Activated T-cell treated with anti-CD3 and anti-CD28 coated beads, Interleukin-2, amount 50 U/mL, for 4 hours (primary cell): ENCODE data around the gene IREB2. TPM values are rescaled to one million over a fixed set of nuclear protein-coding genes. Genes with fewer than 3 reads are reported as not detected.

Experiments
- ATAC-seq, 2 donors: fragments of 200-7000 bp; cut with Tn5 transposase; one replicate each; pipeline ENCODE4 v1.10.0; 2021
- DNase-seq: peaks from one replicate; pipeline ENCODE4 v3.0.0-alpha.2; 2020
- H3K27me3 Mint-ChIP-seq: one replicate; pipeline ENCODE4 v1.8.0; 2021; ENCODE audit warnings: low read depth, mixed read lengths
- H3K36me3 Mint-ChIP-seq: one replicate; pipeline ENCODE4 v1.8.0; 2022; ENCODE audit warnings: mixed read lengths; ENCODE audit not compliant: insufficient read depth
- H3K4me1 Mint-ChIP-seq: one replicate; pipeline ENCODE4 v1.8.0; 2021; ENCODE audit warnings: low read depth, mixed read lengths
- H3K4me3 Mint-ChIP-seq: one replicate; pipeline ENCODE4 v1.8.0; 2021; ENCODE audit warnings: mild to moderate bottlenecking, moderate library complexity, mixed read lengths
- H3K9me3 Mint-ChIP-seq: one replicate; pipeline ENCODE4 v1.8.0; 2021; ENCODE audit warnings: mixed read lengths
- total RNA-seq, 3 donors: library from RNA; stranded (reverse); gene quantifications; one replicate each; pipeline ENCODE4 v1.2.1, GENCODE V29; 2021

The IREB2 gene
- total RNA-seq, 3 donors from 2014 or later, result 56.1 to 72.7 (median 64.1) TPM

DNA sequence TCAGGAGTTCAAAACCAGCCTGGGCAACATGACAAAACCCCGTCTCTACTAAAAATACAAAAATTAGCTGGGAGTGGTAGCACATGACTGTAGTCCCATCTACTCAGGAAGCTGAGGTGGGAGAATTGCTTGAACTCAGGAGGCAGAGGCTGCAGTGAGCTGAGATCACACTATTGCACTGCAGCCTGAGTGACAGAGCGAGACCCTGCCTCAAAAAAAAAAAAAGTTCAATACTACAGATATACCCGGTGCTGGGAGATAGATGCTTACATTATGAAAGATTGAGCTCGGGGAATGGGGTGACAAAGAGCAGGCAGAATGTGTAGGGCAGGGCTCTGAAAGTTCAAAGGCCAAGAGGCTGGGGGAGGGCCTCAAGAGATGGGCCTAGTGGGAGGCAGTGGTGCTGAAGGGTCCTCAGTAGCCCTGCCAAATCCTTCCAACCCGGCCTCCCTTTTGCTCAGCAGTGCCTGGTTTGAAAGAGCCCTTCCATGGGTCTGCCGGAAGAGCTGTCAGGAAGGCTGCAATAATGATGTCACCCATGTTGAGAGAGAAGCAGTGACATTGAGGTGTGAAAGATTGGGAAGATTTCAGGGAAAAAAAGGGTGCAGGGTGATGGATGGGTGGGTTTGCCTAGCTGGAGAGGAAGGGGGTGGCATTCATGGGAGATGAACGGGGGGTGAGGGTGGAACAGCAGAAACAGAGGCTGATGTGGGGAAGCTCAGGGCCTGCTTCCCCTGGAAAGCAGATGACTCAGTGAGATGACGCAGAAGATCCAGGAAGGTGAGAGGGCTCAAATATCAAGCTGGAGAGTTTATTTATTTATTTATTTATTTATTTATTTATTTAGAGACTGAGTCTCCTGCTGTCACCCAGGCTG lies 20.0 kb upstream of the IREB2 start:
- H3K9me3 Mint-ChIP-seq, result no peaks in the 10 kb centered on the region

DNA sequence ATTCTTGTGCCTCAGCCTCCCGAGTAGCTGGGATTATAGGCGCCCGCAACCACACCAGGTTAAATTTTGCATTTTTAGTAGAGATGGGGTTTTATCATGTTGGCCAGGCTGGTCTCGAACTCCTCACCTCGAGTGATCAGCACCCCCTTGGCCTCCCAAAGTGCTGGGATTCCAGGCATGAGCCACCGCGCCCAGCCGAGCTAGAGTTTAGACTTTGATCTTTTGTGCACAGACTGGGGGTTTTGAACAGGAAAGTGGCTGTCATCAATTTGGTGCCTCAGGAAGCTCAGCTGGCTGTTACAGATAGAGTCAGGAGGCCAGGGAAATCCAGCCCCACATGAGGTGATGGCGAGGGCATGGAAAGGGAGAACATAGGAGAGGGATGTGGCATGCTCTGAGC lies 19.3 kb upstream of the IREB2 start:
- H3K4me1 Mint-ChIP-seq, result peaks cover 2% of the 10 kb centered on the region
- no peaks in the 10 kb centered on the region for H3K27me3 Mint-ChIP-seq
- ATAC-seq (no peak), DNase-seq (no peak)
- H3K36me3 Mint-ChIP-seq, result no peaks in the 10 kb centered on the region
- H3K4me3 Mint-ChIP-seq, result no peak overlapping the region
- no peaks in the 10 kb centered on the region for H3K9me3 Mint-ChIP-seq

More for the DNA sequence above, 20.0 kb upstream of the IREB2 start:
- Mint-ChIP-seq H3K36me3 (no peaks in the 10 kb centered on the region), H3K4me1 (peaks cover 2% of the 10 kb centered on the region), H3K4me3 (no peak overlapping the region), H3K27me3 (no peaks in the 10 kb centered on the region)
- ATAC-seq, result no peak
- no peak for DNase-seq

DNA sequence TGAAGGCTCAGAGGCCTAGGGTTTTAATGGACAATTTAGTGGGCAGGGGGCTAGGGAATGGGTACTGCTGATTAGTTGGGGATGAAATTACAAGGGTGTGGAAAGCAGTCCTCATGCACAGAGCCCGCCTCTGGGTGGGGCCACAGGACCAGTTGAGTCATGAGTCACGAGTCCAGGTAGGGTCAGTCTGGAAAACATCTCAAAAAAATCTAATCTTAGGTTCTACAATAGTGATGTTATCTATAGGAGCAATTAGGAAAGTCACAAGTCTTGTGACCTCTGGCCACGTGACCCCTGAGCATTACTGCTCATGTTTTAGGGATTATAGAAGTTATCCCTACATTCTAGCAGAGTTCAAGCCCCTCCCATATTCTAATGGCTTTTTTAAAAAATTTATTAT lies 18.6 kb upstream of the IREB2 start:
- Mint-ChIP-seq H3K27me3 (peaks cover 4% of the 10 kb centered on the region), H3K36me3 (no peaks in the 10 kb centered on the region), H3K4me3 (no peak overlapping the region), H3K4me1 (peaks cover 4% of the 10 kb centered on the region), H3K9me3 (no peaks in the 10 kb centered on the region)
- no peak for DNase-seq
- ATAC-seq, result no peak

DNA sequence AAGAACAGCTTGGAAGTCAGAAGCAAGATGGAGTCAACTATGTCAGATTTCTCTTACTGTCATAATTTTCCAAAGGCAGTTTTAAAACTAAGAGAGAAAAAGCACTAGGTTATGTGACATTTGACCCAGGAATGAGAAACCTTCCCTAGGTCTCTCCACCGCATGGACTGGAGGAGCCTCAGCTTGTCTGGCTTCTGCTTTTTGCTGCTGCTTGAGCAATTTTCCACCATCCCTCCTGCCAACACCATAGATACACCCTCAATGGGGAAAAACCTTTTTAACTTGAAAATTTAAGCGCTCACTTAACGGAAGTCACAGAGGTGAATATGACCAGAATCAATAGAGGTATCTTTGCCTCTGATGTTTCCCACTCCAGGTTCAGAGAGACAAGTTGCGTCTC lies 17.8 kb upstream of the IREB2 start:
- Mint-ChIP-seq H3K27me3 (peaks cover 4% of the 10 kb centered on the region), H3K9me3 (no peaks in the 10 kb centered on the region), H3K4me1 (peaks cover 8% of the 10 kb centered on the region), H3K36me3 (no peaks in the 10 kb centered on the region), H3K4me3 (no peak overlapping the region)
- no peak for ATAC-seq
- no peak for DNase-seq

DNA sequence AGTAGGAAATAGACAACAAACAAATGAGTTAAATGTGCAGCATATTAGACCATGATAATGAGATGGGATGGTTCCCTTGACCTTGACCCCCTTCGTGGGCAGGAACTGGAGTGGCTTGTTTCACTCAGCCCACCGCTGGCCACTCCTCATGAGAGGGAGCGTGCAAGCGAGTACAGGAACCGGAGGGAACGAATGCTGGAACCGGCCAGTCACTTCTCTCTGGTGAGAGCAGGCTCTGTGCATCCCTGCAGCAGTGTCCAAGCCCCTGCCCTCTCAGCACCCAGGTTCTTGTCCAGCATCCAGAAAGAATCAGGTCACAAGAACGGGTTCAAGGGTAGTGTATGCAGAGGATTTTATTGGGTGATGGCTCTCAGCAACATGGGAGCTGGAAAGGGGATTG lies 17.2 kb upstream of the IREB2 start:
- ATAC-seq, result no peak
- H3K9me3 Mint-ChIP-seq, result no peaks in the 10 kb centered on the region
- H3K4me1 Mint-ChIP-seq, result peaks cover 13% of the 10 kb centered on the region
- peaks cover 4% of the 10 kb centered on the region for H3K27me3 Mint-ChIP-seq
- DNase-seq, result no peak
- no peak overlapping the region for H3K4me3 Mint-ChIP-seq
- H3K36me3 Mint-ChIP-seq, result no peaks in the 10 kb centered on the region

DNA sequence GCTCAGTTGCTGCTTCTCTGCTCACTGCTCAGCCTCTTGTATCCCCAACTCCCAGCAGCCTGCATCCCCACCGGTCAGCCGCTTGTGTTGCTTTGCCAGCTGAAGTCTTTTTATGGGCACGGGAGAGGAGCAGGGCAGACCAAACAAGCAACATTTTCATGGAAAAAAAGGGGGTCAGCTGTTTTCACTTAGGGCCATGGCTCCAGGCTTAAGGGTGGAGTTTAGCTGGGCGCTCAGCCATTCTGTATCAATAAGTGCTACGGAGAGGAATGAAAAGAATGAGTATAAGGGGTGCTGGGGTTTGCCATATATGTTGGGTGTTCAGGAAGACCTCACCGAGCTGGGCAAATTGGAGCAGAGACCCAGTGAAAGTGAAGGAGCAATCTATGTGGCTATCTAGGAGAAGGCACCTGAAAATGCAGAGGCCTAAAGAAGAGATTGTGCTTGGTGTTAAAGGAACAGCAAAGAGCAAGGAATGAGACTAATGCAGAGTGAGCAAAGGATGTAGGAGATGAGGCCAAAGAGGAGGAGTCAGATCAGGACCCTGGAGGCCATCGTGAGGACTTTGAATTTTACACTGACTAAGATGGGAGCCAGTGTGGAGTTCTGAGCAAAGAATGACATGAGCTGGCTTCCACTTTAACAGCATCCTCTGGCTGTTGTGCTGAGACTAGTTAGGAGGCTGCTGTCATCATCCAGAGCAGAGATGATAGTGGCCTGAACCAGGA lies 16.6 kb upstream of the IREB2 start:
- Mint-ChIP-seq H3K36me3 (no peaks in the 10 kb centered on the region), H3K4me1 (peaks cover 20% of the 10 kb centered on the region), H3K9me3 (no peaks in the 10 kb centered on the region), H3K4me3 (no peak overlapping the region), H3K27me3 (peaks cover 4% of the 10 kb centered on the region)
- ATAC-seq (no peak), DNase-seq (no peak)

DNA sequence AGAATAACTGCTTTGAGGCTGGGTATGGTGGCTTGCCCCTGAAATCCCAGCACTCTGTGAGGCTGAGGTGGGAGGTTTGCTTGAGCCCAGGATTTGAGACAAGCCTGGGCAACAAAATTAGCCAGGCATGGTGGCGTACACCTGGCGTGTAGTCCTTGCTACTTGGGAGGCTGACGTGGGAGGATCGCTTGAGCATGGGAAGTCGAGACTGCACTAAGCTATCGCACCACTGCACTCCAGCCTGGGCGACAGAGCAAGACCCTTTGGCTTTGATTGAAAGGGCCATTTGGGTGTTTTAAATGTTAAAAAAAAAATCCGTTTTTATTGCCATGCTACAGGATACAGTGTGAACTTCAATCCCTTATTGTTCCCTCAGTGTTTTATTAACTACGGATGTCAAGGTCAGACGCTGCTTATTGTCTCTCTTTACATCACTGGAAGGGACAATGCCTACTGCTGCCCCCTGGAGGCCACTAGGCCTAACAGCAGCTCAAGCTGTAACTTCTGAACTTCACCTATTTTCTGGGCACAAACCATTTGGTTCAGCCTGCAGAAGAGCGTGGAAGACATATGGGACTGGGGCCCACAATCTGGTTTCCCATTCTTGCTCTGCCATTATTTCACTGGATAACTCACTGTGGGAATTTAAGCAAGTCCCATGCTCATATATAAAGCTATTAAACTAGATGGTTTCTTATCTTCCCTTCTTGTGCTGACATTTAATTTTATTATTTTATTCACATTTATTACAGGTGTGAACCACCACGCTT lies 15.3 kb upstream of the IREB2 start:
- Mint-ChIP-seq H3K9me3 (no peaks in the 10 kb centered on the region), H3K4me1 (peaks cover 20% of the 10 kb centered on the region), H3K36me3 (no peaks in the 10 kb centered on the region), H3K4me3 (no peak overlapping the region), H3K27me3 (peaks cover 4% of the 10 kb centered on the region)
- ATAC-seq, result peak; percentile 61 to 74
- DNase-seq, result peak; percentile 62

DNA sequence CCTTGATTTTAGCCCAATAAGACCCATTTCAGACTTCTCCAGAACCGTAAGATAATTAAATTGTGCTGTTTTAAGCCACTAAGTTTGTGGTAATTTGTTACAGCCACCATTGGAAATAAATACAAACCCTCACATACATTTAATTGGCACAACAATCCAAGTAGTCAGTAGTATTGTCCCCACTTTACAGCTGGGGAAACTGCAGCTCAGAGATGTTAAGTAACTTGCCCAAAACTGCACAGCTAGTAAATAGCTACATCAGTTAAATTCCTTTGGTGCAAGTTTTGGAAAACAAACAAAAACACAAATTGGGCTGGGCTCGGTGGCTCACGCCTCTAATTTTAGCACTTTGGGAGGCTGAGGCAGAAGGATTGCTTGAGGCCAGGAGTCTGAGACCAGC lies 13.3 kb upstream of the IREB2 start:
- Mint-ChIP-seq H3K4me1 (peaks cover 20% of the 10 kb centered on the region), H3K27me3 (peaks cover 8% of the 10 kb centered on the region), H3K4me3 (no peak overlapping the region), H3K9me3 (no peaks in the 10 kb centered on the region), H3K36me3 (no peaks in the 10 kb centered on the region)
- DNase-seq, result no peak
- ATAC-seq, result no peak

DNA sequence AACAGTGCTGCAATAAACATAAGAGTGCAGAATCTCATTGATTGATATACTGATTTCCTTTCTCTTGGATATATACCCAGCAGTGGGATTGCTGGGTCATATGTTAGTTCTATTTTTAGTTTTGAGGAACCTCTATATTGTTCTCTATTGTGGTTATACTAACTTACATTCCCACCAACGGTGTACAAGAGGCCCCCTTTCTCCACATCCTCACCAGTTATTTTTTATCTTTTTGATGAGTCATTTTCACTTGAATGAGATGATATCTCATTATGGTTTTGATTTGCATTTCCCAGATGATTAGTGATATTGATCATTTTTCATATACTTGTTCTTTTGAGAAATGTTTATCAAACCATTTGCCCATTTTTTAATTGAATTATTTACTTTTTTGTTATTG lies 12.4 kb upstream of the IREB2 start:
- Mint-ChIP-seq H3K36me3 (no peaks in the 10 kb centered on the region), H3K4me1 (peaks cover 20% of the 10 kb centered on the region), H3K9me3 (no peaks in the 10 kb centered on the region), H3K4me3 (no peak overlapping the region), H3K27me3 (peaks cover 17% of the 10 kb centered on the region)
- DNase-seq (no peak), ATAC-seq (peak; percentile 76 to 85)

DNA sequence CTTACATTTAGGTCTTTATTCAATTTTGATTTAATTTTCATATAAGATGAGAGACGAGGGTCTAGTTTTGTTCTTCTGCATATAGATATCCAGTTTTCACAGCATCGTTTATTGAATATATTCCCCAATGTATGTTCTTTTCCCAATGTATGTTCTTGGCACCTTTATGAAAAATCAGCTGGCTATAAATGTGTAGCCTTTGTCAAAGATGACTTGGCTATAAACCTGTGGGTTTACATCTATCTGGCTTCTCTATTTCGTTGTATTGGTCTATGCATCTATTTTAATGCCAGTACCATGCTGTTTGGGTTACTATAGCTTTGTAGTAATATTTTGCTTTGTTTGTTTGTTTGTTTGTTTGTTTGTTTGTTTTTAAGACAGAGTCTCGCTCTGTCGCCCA lies 11.7 kb upstream of the IREB2 start:
- H3K4me1 Mint-ChIP-seq, result peaks cover 20% of the 10 kb centered on the region
- ATAC-seq (no peak), DNase-seq (no peak)
- no peak overlapping the region for H3K4me3 Mint-ChIP-seq
- H3K27me3 Mint-ChIP-seq, result peaks cover 20% of the 10 kb centered on the region
- no peaks in the 10 kb centered on the region for H3K9me3 Mint-ChIP-seq
- H3K36me3 Mint-ChIP-seq, result no peaks in the 10 kb centered on the region

DNA sequence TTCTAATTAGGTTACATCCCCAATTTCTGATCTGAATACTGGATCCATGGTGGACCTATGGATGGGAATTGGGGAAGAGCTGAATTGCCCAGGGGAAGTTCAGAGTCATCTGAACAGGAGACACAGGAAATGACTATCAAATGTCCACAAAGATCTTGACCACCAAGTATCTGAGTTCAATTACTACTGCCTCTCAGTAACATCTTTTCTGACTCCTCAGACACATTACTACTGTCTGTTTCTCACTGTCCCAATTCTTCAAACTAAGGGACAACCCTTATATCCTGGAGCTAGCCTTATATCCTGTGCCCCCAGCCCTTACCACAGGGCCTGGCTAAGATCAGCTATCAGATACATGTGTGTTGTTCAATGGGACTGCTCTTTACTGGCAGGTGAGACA lies 10.1 kb upstream of the IREB2 start:
- Mint-ChIP-seq H3K9me3 (no peaks in the 10 kb centered on the region), H3K27me3 (peaks cover 20% of the 10 kb centered on the region), H3K4me3 (no peak overlapping the region), H3K4me1 (peaks cover 18% of the 10 kb centered on the region), H3K36me3 (no peaks in the 10 kb centered on the region)
- DNase-seq (no peak), ATAC-seq (no peak)

DNA sequence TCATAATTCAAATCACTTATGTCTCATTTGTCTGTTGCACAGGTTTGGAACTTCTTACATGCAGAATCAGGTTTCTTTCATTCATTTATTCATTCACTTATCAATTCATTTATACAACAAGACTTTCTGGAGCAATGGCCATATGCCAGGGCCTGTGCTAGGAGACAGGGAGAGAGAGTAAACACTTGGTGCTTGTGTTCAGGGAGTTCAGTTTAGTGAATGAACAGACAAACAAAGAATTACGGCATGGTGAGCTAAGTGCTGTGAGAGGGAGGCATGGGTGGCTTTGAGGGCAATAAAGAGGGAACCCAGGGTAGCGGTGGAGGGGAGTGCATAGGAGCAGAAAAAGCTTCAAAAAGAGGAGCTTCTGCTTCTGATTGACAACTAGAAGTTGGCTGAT lies 8.5 kb upstream of the IREB2 start:
- H3K9me3 Mint-ChIP-seq, result no peaks in the 10 kb centered on the region

DNA sequence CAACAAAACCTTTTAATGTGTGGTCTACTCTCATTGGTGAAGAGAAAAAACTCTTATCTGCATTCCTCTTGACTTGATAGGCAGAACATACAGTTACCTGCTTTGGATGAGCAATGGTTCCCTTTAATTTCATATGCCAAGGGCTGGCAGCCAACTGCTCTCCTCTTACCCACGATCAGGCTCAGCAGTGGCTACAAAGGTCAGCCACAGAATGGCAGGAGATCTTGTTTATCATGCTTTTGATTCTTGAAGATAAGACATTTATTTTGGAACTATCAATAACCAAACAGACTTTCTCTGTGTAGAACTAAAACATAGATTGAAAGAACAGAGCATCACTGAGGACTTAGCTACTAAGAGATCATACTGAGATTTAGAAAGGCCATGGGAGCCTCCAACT lies 6.1 kb upstream of the IREB2 start:
- Mint-ChIP-seq H3K9me3 (no peaks in the 10 kb centered on the region), H3K4me1 (peaks cover 5% of the 10 kb centered on the region), H3K27me3 (peaks cover 15% of the 10 kb centered on the region), H3K36me3 (no peaks in the 10 kb centered on the region), H3K4me3 (no peak overlapping the region)
- no peak for ATAC-seq
- DNase-seq, result no peak

More for the DNA sequence above, 8.5 kb upstream of the IREB2 start:
- ATAC-seq (no peak), DNase-seq (no peak)
- no peak overlapping the region for H3K4me3 Mint-ChIP-seq
- H3K27me3 Mint-ChIP-seq, result peaks cover 15% of the 10 kb centered on the region
- H3K4me1 Mint-ChIP-seq, result peaks cover 15% of the 10 kb centered on the region
- H3K36me3 Mint-ChIP-seq, result no peaks in the 10 kb centered on the region

DNA sequence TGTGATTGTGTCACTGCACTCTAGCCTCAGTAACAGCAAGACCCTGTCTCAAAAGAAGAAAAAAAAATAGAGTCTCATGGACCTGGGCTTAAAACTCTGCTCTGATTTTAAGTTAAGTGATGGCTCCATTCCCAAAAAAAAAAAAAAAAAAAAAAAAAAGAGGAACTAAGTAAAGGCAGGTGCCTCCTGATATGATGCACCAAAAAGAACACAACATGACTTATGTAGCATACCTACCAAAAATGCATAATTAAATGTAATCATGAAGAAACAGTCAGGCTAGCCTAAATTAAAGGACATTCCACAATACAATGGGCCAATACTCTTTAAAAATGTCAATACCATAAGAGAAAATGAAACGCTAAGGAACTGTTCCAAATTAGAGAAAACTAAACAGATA lies 5.4 kb upstream of the IREB2 start:
- Mint-ChIP-seq H3K36me3 (no peaks in the 10 kb centered on the region), H3K27me3 (peaks cover 15% of the 10 kb centered on the region)

More for the DNA sequence above, 5.4 kb upstream of the IREB2 start:
- no peaks in the 10 kb centered on the region for H3K9me3 Mint-ChIP-seq
- ATAC-seq (no peak), DNase-seq (no peak)
- H3K4me1 Mint-ChIP-seq, result peaks cover 11% of the 10 kb centered on the region
- H3K4me3 Mint-ChIP-seq, result no peak overlapping the region
